HT-29 (cell line): ENCODE results near the gene EDDM13. TPM values are rescaled to one million over a fixed set of nuclear protein-coding genes. Genes with fewer than 3 reads are reported as not detected.
"Not testable (repeated sequence)": the region's sequence is repeated elsewhere in the genome, so short reads cannot be mapped to it uniquely, and the experiment has no call there.

Experiments used
- DNase-seq: peaks from one replicate; pipeline ENCODE4 v3.0.0-alpha.2; 2015; ENCODE audit warnings: low spot score
- small RNA-seq: library from RNA; depleted of rRNA; stranded (forward); fragments of <200 nt; gene quantifications from one replicate; pipeline ENCODE3, GENCODE V24; 2014
- total RNA-seq: library from RNA; depleted of rRNA; stranded (reverse); fragments of >200 nt; shearing (Covaris generic); gene quantifications from 2 replicates; pipeline ENCODE4 v1.2.3, GENCODE V29; 2014; rRNA removed

EDDM13 gene
- total RNA-seq, 1 experiment from 2014 or later = not detected

DNA sequence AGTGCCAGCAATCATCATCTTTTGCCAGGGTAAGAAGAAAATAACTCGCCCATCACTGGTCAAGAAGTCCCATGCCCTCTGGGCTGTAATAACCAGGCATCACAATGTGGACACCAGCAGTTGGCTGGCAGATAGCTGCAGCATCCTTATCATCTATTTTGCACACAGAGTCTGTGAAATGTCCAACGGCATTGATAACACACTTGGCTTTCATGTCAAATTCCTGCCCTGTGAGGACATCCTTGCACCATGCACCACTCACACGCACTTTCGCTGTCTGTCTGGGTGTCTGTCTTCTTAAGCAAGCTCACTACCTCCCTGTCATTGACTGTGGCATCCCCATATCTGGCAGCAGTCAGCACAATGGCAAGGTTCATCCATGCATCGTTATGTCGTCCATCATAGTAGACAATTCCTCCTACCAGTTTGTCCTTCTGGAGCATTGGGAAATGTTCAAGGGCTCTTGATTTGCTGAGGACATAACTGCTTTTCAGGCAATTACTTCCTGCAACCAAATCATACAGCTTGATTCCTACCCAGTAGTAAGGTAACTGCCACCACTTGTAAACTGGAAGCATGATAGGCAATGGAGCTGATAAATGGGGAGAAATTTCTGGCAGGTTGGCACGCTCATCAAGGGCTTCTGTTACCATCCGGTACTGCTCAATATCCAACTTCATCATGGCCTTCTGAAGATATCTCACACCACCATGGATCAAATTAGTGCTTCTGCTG, 48.9 kb downstream of the EDDM13 start:
- DNase-seq = no peak

DNA sequence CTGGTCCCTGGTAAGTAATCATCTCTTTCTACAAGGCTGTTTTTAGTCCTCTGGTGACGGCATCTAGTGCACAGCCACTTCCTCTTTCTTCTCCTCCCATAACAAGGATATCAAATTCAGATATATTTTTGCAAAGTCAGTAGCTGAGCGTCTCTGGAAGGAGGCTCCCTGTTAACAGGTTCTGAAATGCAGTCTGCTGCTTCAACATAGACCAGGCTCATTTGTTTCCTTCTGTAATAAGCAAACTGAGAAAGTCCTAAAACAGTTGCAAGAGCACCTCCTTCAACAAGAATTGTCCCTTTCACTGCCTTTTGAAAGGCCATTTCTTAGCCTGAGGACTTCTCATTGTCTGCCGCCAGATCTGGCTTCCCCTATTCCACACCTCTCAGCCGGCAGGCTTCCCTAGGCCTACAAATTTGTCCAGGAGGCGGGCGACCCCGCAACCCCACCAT, 49.5 kb downstream of the EDDM13 start:
- no peak for DNase-seq

DNA sequence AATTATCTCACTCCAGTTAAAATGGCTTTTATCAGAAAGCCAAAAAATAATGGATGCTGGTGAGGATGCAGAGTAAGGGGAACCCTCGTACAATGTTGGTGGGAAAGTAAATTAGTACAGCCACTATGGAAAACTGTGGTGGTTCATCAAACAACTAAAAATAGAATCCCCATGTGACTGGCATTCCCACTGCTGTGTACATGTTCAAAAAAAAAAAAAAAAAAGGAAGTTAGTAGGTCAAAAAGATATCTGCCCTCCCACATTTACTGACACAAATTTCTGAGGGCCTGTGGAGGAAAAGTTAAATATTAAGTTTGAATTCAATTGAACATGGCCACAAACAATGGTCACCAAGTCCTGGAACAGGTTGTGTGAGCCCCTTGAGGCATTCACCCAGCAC, 51.9 kb downstream of the EDDM13 start:
- DNase-seq = no peak

DNA sequence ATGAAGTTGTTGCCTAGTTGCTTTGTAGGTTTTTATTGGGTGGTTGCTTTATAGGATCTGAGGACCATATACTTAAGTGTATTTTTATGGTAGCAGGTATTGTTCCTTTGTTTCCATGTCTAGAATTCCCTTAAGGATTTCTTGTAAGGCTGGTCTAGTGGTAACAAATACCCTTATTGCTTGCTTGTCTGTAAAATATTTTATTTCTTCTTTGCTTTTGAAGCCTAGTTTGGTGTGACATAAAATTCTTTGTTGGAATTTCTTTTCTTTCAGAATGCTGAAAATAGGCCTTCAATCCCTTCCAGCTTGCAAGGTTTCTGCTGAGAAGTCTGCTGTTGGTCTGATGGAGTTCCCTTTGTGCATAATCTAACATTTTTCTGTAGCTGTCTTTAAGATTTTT, 60.1 kb downstream of the EDDM13 start:
- DNase-seq = no peak

DNA sequence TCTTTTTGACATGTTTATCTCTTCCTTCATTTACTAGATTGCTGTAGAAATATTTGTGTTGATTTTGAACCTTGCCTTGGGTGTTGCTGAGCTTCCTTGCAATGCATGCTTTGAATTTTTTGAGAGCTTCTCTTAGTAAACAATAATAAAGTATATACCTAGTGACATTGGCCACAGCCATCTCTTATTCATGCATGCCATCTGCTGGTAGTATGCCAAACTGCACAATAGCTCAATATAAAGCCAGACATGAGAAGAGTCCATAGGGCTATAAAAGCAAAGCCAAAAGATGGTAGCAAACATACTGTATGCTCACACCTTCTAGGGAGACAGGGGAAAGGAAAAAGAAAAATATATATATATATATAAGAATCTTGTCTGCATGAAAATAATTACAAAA, 61.0 kb downstream of the EDDM13 start:
- DNase-seq = peak; percentile 92

DNA sequence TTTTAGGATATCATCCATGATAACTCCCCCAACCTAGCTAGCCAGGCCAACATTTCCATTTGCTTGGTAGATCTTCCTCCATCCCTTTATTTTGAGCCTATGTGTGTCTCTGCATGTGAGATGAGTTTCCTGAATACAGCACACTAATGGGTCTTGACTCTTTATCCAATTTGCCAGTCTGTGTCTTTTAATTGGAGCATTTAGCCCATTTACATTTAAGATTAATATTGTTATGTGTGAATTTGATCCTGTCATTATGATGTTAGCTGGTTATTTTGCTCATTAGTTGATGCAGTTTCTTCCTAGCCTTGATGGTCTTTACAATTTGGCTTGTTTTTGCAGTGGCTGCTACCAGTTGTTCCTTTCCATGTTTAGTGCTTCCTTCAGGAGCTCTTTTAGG, 62.8 kb downstream of the EDDM13 start:
- DNase-seq = not testable (repeated sequence)

DNA sequence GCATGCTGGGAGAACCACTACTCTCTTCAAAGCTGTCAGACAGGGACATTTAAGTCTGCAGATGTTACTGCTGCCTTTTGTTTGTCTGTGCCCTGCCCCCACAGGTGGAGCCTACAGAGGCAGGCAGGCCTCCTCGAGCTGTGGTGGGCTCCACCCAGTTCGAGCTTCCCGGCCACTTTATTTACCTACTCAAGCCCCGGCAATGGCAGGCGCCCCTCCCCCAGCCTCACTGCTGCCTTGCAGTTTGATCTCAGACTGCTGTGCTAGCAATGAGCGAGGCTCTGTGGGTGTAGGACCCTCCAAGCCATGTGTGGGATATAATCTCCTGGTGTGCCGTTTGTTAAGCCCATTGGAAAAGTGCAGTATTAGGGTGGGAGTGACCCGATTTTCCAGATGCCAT, 64.5 kb downstream of the EDDM13 start:
- DNase-seq = not testable (repeated sequence)

DNA sequence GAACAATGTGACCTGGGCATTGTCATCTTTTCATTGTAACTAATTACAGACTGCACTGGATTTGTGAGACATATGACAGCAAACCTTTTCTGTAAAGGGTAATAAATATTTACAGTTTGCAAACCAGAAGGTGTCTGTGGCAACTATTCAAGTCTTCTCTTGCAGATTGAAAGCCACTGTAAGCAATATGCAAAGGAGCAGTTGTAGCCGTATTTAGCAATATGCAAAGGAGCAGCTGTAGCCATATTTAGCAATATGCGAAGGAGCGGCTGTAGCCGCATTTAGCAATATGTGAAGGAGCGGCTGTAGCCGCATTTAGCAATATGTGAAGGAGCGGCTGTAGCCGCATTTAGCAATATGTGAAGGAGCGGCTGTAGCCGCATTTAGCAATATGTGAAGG, 66.5 kb downstream of the EDDM13 start:
- not testable (repeated sequence) for DNase-seq

DNA sequence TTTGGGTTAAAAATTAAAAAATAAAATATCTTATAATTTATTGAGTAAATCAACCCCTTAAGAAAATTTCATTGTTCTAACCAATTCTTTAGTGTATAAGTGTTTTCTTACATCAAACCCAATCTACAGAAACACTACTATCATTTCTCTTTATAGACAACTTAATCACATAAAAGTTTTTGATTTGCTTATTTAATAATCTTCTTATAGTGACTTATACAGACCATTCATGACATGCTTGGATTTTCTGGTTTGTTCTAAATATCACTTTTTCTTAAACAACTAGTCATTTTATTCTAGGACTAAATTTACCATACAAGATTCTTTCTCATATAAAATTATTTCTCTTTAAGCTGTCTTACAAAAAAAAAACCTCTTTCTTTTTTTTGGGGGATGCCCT, 69.4 kb downstream of the EDDM13 start:
- DNase-seq = no peak

DNA sequence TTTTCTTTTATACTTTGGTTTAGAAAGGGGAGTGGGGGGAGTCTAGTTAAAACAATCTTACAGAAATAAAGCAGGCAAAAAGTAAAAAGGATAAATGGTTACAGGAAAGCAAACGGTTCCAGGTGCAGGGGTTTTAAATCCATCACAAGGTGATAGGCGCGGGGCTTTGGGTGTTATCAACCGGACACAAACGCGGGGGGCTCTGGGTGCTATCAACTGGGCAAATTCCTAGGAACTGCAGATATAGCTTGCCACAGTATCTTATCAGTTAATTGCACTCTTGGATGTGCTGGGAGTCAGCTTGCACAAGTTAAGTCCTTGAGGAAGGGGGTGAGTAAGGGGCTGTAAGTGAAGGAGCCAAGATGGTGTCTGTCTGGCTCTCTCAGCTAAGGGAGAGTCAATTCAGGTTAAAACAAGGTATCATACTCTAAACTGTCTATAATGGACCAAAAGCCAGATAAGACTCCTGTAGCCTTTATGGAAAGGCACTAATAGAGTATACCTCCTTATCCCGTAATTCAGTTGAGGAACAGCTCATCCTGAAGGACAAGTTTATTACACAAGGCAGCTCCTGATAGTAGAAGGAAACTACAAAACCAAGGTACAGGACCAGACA, 74.7 kb downstream of the EDDM13 start:
- DNase-seq = no peak

DNA sequence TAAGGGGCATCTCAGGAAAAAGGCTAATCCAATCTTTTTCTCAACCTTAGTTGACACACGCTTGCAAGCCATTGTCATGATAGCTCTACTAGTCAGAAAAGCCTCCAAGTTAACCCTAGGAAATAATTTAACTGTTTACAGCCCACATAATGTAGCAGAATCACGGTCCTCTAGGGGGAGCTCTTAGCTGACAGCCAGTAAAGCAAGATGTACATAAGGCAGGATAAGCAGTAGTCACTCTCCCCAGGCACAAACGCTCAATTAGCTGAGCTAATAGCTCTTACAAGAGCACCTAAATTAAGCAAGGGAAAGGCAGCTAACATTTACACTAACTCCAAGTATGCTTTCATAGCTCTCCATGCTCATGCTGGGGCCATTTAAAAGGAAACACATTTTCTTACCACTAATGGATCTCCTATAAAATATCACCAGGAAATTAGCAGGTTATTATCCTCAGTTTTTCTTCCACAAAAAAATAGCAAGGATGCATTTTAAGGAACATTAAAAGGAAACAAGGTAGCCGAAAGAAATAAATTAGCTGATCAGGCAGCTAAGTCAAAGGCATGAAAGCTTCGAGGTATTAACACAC, 75.8 kb downstream of the EDDM13 start:
- DNase-seq = peak; percentile 75

DNA sequence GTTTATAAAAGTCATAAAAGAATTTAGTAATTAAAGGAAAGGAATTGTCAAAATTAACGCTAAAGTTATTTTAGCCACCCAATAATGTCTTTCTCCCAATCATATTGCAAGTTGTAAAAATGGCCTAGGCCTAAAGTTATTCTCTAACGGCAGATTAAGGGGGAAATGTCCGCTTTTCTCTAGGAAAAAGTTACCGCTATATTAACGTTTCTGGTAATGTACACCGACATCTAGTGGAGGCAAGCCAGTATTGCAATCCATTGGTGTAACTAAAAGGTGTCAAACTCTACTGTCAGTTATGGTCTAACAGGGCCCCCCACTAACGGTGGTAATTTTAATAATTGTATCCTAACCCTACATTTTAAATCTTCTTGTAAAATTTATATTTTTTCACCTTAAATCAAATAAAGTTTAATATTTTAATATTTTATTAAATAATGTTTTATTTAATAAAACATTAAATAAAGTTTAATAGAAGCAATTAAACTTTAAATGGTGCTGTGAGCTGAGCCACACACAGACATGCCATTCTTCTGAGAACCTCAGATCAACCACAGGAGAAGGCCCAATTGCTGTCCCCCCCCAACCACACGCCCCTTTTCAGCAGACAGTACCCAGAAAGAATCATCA, 78.0 kb downstream of the EDDM13 start:
- DNase-seq = peak; percentile 77

DNA sequence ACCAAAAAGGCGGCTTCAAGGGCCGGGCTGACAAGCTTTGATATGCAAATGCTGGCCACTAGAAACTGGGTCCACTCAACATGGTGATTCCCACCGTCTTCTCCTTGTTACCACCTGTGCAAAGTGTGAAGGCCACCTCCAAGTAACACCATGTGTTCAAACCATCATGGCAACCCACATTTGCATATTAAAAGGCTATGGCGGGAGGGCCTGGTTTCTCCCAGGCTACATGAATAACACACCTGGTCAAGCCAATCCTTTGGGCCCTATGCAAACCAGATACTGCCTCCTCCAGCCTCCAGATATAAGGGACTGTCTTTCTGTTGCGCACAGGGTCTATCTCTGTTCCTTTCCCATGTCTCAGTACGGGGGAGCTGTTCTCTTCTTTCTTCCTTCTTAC, 78.7 kb downstream of the EDDM13 start:
- no peak for DNase-seq

DNA sequence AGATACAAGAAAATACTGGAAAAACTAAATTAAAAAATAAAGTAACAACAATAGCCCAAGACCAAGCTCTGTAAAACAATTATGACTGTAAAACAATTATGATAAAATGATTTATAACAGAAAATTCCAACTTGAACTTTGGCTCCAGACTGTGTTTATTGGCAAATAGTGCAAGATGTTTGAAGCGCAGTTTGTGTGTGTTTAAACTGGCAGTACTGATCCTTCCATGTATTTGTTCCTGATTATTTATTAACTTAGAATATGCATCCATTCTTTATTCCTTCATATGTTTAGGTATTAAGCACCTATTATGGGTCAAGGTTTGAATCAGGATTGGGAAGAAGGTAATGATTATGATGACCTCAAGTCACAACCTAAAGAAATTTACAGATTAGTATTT, 83.0 kb downstream of the EDDM13 start:
- no peak for DNase-seq

DNA sequence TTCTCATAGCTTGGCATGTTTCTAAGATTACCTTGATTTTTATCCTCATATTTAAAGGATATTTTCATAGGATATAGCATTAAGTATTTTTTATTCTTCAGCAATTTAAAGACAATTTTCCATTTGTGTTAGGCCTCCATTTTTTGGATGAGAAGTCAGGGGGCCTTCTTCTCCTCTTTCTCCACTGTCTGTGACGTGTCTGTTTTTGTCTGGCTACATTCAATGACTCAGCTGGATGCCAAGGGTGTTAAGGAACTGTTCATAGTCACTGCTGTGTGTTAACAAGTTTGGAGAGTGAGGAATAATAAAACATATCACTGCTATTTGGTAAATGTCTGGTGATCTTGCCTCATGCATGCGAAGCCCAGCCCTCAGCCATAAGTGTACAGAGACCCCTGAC, 84.4 kb downstream of the EDDM13 start:
- DNase-seq = no peak

Small RNAs within 50 kb of the gene (small RNA-seq; reads per million reads assigned to genes)
- not detected for gene RF00019

Other genes with a start within 250 kb of the EDDM13 start
- gene ZNF787, start 151.5 kb upstream of the EDDM13 start, total RNA-seq = 186 and 208 TPM in 2 replicates
- 73.7 and 112 TPM in 2 replicates for gene ZNF444, start 131.5 kb upstream of the EDDM13 start, total RNA-seq
- gene GALP, start 96.7 kb upstream of the EDDM13 start, total RNA-seq = not detected in 2 replicates
- not detected in 2 replicates for gene ZSCAN5B, start 75.0 kb upstream of the EDDM13 start, total RNA-seq
- gene ZSCAN5C, start 70.5 kb upstream of the EDDM13 start, total RNA-seq = not detected in 2 replicates
- 11.0 and 14.2 TPM in 2 replicates for gene ZSCAN5A, start 42.1 kb downstream of the EDDM13 start, total RNA-seq
- not detected in 2 replicates for gene ZNF582, start 120.8 kb downstream of the EDDM13 start, total RNA-seq
- gene ZNF583, start 131.6 kb downstream of the EDDM13 start, total RNA-seq = not detected in 2 replicates
- gene ZNF667, start 204.6 kb downstream of the EDDM13 start, total RNA-seq = not detected in 2 replicates
- not detected in 2 replicates for gene ZNF471, start 235.1 kb downstream of the EDDM13 start, total RNA-seq